Activated T-cell treated with anti-CD3 and anti-CD28 coated beads for 1 hour (primary cell): ENCODE measurements around the gene OSBPL5.

Source experiments
- DNase-seq: peaks from one replicate; pipeline ENCODE4 v3.0.0-alpha.2; 2020; ENCODE audit warnings: low read depth

The OSBPL5 gene

DNA sequence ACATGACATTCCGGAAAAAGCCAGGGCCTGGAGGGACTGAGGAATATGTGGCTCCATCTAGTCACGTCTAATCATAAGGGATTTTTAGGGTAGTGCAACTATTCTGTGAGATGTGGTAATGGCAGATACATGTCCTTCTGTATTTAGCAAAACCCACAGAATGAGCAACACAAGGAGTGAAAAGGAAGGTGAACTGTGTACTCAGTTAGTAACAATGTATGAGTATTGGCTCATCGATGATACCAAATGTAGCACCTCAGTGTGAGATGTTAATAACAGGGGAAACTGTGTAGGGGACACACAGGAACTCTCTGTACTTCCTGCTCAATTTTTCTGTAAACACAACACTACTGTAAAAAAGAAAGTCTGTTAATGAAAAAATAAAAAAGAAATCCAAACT lies 65.9 kb downstream of the OSBPL5 start:
- no peak for DNase-seq

DNA sequence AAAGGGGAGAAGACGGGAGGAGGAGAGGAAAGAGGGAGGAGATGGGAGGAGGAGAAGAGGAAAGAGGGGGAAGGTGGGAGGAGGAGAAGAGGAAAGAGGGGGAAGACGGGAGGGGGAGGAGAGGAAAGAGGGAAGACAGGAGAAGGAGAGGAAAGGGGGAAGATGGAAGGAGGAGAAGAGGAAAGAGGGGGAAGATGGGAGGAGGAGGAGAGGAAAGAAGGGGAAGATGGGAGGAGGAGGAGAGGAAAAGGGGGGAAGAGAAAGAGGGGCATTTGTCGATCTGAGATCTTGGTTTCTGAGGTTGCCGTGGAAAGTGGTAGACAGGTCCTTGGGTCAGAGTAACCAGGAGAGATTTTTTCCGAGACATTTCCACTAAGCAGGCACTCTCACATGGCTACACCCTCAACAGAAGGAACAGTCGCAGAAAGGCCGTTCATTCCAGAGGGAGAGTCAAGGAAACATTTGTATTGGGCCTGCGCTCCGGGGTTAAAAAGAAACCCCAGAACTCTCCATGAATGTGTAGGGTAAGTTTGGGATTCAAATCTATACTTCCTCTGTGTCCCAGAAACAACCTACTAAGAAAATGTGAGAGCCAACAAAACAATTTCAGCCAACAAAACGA lies 68.1 kb downstream of the OSBPL5 start:
- DNase-seq, result no peak

DNA sequence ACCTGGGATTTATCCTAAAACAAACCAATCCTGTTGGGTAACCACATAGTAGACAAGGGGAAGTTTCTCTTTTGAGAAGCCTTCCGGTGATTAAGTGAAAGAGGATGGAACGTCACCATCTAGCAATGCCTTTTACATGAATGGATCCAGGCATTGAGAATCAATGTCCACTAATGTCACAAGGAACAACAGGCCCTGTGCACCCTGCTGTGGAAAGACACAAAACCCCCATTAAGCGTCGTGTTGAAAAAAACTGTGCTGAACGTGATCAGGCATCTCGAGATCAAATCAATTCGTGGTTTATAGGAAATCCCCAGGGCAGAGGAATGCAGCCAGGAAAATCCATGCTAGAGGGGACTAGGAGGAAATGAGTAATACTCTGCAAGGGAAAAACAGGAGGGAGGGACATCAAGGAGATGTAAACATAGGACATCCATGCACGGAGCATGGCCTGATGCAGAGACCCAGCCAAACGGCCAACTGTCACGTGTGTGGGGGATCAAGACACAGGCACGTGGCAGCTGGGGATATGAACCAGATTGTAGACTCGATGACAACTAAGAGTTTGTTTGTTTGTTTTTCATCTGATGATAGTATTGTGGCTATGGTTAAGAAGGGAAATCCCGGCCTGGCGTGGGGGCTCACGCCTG lies 69.3 kb downstream of the OSBPL5 start:
- DNase-seq, result no peak

GRCh38 chr11:3094223-3094824 lies 70.8 kb downstream of the OSBPL5 start:
- DNase-seq, result no peak

DNA sequence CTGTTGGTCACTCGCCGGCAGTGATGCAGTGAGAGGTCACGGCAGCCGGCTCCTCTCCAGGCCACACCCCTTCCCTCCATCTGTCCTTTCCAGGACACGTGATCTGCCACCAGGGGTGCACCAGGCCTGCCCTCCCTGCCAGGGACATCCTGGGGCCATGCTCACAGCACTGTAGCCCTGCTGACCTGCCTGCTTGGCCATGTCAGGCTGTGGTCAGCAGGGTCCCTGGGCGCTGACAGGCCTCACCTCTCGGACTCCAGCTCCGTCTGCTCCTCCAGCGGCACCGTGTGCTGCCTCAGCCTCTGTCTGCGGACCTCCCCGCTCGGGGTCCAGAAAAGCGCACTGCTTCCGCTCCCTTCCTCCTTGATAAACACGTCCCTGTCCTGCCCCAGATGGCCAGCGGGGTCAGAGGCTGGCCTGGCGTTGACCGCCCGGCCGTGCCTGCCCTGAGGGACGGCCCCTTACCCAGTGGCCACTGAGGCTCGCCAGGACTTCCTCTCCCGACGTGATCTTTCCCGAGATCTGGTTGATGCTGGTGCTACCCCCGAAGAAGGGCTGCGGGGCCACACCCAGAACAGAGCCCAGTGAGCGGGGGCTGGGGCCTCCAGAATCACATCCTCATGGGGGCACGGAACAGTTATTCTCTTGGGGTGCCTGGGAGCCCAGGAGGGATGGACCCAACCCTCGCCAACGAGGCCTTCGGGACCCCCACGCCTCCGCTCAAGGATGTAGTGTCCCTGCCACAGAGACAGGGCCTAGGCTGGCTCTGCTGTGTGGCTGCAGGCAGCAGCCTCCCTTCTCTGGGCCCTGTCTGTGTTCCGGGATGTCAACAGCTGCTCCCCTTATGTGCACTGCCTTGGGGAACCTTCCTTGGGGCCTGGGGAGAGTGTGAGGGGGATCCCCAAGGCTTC lies 71.6 kb downstream of the OSBPL5 start:
- no peak for DNase-seq

- no peak for DNase-seq
Measured at GRCh38 chr11:3092603-3093141, 72.4 kb downstream of the OSBPL5 start.

- peak; percentile 64 for DNase-seq
Measured at GRCh38 chr11:3091846-3092602, 73.1 kb downstream of the OSBPL5 start.

- no peak for DNase-seq
Measured at GRCh38 chr11:3091081-3091845, 73.8 kb downstream of the OSBPL5 start.

- DNase-seq, result no peak
Measured at GRCh38 chr11:3090096-3090901, 74.8 kb downstream of the OSBPL5 start.

DNA sequence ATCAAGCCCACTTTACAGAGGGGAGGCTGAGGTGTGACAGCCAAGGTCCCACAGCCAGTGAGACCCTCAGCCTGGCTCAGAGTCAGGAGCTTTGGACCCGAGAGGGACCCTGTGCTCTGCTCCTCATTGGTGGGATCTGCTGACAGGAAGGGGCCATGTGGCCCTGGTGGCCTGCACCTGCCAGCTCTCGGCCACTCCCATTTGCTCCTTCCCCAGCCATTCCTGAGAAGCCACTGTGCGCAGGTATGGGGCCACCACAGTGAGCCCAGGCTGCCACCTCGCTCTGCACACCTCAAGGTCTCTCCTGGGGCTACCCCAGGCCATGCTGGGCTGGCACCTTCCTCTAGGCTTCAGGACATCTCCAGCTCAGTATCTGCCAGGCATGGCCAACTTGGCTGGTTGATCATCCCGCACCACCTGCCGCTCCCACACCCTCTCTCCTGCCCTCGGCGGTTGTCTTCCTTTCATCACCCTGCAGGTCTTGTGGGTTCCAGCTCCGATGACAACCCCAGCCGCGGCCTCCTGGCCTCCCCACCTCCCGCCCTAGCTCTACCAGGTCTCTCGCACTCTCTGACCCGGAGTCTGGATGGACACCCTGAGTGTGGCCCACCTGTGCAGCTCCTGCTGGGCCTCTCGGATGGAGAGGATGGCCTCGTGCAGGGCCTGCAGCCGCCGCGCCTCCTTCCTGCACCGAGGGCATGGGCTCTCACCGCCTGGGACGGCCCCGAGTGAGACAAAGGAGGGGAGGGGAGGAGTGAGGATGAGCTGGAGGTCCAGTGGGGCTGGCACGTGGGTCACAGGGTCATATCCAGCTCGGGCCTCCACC lies 75.7 kb downstream of the OSBPL5 start:
- no peak for DNase-seq

GRCh38 chr11:3088806-3089205 lies 76.3 kb downstream of the OSBPL5 start:
- DNase-seq, result no peak

DNA sequence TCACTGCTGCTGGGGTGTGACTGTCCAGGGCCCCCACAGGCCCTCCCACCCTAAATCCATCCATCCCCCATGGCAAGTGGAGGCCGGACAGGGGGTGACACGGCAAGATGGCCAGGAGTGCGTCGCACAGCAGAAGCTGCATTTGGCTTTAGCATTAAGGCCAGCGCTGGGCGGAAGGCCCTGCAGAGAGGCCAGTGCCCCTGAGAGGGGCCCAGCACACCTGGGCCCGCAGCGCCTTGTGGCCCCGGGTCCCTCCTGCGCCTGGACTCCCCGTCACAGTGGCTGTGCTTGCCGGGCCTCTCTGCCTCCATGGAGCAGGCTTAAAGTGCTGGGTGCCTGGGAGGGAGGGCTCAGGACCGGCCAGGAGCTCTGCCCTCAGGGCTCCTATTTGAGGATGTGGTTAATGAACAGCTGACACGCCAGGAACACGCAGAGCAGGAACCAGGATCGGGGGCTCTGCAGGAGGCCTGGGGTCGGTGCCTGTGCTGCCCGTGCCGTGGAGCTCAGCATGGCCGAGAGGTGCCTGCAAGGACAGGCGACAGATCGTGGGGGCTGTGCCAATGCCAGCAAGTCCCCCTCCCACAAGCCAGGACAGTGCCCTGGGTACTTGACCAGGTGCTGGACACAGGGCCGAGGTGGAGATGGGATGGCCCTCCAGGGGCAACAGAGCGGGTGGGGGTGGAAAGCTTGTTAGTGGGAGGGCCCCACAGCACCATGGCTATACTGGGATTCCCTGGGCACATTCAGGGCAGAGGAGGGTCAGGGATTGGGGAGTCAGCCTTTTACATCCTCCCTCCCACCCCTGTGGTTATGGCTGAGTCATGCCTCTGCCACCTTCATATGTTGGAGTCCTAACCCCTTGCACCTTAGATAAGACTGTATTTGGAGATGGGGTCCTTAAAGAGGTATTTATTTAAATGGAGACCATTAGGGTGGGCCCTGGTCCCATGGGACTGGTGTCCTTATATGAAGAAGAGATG lies 77.0 kb downstream of the OSBPL5 start:
- no peak for DNase-seq

GRCh38 chr11:3087373-3087772 lies 77.7 kb downstream of the OSBPL5 start:
- no peak for DNase-seq

- DNase-seq, result no peak
Measured at GRCh38 chr11:3086671-3087150, 78.4 kb downstream of the OSBPL5 start.

DNA sequence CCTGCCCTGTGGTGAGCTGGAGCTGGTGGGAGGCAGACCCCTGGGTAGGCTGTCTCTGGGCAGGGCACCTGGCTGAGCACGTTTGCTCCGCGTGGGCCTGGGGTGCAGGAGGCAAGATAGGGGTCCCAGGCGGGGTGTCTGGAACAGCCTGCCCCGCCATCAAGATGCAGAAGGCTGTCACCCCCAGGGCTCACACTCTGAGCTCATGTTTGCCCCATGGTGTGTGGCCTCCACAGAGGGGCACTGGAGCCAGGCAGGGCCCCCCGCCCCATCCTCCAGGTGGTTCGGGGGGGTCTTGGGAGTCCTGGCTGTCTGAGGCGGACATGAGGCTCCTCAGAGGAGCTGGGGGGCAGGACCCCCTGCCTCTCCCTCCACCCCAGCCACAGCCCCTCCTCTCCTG lies 79.0 kb downstream of the OSBPL5 start:
- no peak for DNase-seq

GRCh38 chr11:3085052-3085451 lies 80.1 kb downstream of the OSBPL5 start:
- no peak for DNase-seq

GRCh38 chr11:3083321-3083720 lies 81.8 kb downstream of the OSBPL5 start:
- DNase-seq, result no peak

- no peak for DNase-seq
Measured at GRCh38 chr11:3081386-3081751, 83.7 kb downstream of the OSBPL5 start.
